ENCODE data around the gene NUAK1.

Gene NUAK1

DNA sequence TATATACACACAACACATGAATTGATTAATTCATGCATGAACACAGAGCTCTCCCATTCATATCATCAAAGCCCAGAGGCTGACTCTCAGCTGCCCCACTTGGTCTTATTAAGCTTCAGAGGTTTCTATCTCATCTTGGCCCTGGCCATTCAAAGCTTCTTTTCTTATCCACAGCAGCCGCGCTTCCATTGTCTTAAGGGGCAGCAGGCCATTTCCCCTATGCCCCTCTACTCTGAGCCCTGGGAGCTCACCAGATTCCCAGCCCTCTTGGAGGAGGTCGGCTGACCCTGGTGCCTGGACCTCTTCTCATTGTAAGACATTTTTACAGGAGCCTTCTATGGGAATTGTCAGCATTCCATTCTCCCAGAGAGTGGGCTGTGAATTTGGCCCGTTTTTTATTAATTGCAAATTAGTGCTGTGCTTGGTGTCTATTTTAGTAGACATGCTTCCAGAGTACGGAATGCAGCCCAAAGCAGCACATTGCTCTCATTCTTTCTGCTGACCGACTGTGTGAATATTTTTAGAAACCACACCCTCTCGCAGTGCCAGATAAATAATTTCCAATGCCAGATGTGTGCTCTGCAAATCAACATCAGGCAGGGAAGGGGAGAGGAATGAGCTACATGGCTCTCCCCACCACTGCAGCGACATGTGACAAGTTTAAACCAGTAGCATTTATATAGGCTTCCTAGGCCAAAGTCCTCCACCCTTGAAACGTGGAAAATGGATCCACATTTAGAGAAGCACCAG is 58.5 kb downstream of the NUAK1 start:
- DNase-seq = no peak

DNA sequence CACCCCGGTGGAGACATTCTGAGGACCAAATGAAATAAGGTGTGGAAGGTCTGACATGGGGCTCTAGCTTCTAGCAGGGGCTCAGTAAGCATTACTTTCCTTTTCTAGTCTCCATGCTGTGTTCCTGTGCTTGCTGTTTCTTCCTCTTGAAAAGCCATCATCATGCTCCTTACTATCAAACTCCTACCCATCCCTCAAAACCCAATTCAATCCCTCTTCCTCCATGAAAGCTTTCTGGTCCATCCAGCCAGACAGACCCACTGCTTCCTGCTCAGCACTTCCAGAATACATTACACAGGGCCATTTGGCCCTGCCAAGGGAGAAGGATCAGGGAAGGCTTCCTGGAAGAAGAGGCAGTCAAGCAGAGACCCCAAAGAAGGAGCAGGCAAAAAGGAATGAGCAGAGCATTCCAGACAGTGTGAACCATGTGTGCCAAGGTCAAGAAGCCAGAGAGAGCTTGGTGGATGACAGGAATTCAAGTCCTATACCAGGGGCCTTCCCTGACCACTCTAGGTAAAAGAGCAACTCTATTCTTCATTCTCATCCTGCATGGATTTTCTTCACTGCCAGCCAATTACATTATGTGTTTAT is 59.5 kb downstream of the NUAK1 start:
- DNase-seq = no peak

DNA sequence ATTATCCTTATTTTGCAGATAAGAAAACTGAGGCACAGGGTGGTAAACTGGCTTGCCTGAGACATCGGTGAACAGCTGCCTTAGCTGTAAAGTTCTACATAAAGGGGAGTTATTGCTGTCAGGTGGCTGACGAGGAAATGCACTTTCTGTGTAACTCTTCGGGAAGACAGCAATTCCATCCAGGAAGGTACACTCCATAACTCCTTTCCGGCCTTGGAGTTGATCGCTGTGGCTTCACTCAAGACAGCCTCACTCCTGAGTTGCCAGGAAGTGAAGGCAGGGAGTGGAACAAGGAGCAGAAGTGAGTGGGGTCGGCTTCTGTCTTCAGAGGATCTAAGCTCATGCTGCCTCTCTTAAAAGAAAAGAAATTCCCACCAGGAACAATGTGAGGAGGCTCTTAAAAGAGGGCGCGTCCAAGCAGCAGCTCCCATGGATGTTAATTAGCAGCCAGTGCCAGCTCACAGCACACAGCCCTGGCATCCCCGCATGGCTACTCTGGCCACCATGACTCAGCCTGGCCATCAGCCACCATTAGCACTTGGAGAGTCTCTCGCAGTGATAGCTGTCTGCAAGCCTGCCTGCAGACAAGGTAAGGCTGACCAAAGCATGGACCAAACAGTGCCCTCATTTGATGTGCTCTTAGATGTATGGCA is 60.3 kb downstream of the NUAK1 start:
- DNase-seq = no peak

DNA sequence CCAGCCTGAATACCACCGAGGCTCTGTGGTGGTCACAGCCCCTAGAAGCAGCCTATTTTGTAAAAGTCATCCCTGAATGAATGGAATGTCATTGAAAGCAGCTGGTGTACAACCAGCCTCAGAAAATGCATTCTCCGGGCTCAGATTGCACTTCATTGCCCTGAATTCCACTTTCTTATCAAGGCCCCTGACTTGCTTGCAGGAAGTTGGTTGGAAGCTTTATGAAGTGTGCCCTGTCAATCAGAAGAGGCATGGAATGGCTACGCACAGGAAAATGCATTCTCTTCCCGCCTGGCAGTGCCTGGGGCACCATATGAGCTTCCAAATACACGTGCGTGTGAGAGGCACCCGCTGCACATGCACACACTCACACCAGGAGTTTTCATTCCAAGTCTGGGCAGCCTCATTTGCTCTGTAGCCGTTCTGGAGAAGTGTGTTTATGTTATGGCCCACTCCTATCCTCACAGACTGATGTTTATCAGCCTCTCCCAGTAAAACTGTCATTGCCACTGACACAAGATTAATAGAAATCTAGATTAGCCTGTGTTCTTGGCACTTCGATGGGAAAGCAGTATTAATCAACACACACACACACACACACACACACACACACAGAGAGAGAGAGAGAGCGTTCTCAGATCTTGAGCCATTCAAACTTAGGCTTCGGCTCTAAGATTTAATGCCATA is 63.9 kb downstream of the NUAK1 start:
- no peak for DNase-seq

DNA sequence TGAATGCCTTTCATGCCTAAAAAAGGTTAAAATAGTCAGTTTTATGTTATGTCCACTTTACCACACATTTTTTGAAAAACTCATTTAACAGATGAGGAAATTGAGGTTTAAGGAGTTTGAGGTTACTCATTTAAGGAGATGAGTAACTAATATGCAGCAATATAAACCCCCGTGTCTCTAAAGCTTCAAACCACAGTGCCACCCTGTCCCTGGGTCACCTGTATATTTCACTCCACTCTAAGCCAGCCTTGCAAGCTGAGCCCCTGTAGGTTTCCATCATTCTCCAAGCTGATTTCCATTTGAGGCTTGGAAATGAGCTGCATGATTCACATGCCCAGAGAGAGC is 64.4 kb downstream of the NUAK1 start:
- no peak for DNase-seq

DNA sequence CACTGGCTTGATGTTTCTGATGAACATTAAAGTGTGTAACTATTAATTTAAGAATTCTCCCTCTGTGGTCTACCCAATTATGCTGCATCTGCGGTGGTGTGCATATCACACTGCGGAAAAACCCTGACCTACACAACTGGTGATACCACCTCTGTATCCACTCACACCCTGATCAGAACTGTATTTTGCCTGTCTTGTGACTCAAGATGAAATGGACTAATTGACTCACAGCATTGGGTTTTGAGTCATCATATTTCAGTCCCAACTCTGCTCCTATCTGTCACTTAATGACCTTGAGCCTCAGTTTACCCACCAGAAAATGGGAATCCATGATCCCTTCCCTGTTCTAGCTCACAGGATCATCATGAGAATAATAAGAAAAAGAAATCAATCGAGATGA is 65.6 kb downstream of the NUAK1 start:
- DNase-seq = no peak

DNA sequence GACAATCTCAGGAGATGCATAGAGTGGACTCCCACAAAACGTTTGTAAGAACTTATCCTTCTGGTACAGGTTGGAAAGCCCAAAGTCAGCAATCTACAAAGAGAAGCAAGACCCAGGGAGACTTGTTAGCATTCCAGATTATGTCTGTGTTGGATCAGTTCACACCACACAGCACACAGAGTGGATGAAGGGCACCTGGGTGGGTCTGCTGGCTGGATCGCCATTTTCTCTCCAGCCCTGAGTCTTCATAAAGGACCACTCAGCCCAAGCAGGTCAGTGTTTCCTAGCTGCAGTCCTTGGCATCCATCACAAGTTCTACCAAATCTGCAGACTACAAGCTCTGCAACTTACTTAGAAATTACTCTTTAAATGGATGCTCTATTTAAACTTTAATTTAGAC is 66.0 kb downstream of the NUAK1 start:
- no peak for DNase-seq

DNA sequence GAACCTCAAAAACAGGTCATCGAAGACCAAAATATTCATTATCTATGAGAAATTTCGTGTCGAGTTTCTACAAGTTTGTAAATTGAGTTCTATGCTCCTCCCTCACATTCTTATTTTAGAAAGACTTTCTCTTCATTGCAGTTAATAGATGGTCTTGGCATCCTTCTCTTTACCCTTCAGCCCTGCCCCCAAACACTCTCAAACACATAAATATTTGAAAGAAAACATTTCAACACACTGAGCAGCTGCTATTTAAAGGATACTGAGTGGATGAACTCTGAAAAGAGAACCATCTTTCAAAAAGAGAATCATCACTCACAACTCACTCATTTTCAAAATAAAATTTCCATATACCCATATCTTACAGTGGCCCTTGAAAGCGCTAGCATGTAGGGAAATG is 67.1 kb downstream of the NUAK1 start:
- no peak for DNase-seq

DNA sequence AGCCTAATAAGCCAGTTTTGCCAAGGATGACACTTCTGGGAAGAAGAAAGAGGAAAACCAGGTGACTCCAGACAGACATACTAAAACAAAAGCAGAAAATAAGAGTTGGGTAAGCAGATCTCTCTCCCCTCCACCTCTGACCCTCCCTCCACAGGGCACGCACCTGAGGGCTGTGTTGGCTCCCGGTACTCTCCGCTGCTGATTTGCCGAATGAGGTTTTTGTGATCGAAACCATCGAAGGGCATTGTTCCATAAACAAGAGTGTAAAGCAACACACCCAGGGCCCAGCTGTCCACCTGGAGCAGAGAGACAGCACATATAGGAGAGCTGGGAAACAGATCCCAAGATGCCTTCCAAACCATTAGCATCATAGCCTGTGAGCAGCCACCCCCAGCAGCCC is 68.1 kb downstream of the NUAK1 start:
- no peak for DNase-seq

DNA sequence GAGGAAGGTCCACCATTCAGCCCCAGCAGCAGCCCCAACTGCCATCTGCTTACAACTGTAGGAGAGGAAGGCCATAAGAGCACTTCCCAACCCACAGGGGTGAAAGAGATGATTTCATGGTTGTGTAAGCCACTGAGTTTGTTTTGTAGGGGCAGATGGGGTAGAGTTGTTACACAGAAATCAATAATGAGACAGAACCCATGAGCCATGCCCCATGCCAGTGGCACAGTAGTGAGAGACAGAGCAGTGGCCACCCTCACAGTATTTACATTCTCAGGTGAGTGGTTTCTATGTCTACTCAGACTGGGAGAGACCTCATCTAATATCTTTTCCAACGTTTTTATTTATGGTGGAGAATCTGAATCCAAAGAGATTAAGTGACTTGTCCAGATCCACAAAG is 68.6 kb downstream of the NUAK1 start:
- no peak for DNase-seq

DNA sequence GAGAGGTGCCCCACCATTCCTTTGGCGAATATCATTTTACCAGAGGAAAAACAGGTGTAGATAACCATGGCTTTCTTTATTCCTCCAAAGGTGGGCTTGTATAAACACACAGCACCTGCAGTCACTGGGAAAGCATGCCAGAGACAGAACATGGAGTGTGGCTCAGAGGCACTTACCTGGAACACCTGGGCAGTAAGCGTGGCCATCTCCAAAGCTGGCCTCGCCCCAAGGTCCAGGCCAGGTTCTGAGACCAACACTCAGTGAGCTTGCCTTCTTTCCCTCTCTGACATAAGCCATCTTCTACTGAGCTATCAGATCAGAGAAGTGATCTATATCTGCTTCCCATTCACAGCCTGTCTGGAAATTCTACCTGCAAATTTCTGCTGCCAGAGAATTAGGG is 70.5 kb downstream of the NUAK1 start:
- no peak for DNase-seq

DNA sequence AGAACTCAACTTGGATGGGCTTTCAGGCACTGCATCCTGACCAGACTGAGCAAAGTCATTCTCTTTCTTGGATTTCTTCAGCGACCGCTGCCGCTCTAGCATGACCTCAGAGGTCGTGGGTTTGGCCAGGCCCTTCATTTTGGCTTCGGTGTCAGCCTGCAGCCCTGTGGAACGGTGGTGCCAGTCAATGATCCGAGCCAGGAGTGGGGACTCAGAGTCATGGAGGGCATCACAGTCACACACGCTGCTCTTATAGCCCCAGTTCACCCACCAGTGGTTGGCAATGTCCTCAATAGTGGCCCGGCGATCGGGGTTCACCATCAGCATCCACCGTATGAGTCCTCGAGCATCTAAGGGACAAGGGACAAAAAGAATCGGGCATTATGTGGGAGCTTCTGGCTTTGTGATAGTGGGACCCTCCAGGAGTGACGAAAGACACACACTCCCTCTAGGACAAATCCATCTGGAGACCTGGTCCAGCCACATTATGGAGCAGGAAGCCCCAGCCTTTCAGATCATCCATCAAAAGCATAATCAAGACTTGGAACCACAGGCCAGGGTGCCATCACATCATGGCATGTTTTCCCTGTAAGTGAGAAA is 71.0 kb downstream of the NUAK1 start:
- DNase-seq = no peak

DNA sequence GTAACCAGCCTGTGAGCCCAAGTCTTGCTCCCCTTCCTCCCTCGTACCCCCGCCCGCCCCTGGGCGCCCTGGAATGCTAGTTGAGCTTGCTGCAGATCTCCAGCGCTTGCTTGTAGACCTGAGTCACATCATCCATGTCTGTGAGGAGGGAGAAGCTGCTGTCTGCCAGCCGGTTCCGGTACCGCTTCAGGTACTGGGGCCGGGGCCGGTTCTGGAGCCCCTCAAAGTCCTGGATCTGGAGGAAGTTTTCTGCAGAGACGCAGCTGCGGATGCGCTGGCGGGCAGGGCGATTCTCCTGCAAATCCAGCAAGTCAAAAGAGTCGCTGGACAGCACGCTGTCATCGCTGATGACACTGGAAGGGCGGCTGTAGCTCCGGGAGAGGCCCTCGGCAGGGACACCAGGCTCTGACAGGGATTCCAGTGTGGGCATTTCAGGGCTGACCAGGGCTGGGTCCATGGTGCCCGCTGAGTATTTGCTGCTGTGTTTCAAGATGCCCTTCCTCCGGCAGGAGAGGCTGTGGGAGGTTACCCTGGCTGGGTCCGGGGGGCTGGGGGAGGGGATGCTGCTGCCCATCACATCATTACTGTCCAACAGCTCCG is 71.9 kb downstream of the NUAK1 start:
- no peak for DNase-seq

DNA sequence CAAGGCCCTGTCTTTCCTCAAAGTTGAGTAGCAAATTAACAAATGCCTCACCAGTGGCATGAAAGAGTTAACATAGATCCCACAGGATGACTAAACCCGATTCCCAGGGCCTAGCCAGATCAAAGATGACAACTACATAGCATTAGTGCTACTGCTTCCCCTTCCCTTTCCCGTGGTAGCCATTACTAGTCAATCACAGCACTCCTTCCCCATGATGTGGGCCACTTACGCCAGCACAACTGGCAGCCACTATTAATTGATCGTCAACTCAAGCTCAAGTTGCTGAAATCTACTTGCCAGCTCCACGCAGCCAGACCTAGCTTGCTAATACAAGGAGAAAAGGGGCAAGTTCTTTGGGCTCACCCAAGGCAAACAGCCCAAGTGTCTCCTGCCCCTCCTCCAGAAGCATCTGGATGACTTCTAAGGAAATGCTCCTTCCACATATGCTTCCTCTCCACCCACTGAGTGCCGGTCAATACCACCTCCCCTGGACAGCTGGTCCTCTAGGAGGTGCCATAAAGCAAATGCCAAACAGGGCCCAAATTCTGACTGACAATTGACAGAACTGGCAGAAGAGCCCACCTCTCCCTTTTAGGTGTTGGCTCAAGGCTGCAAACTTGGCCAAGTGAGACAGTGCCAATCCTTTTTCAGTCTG is 72.6 kb downstream of the NUAK1 start:
- DNase-seq = no peak

DNA sequence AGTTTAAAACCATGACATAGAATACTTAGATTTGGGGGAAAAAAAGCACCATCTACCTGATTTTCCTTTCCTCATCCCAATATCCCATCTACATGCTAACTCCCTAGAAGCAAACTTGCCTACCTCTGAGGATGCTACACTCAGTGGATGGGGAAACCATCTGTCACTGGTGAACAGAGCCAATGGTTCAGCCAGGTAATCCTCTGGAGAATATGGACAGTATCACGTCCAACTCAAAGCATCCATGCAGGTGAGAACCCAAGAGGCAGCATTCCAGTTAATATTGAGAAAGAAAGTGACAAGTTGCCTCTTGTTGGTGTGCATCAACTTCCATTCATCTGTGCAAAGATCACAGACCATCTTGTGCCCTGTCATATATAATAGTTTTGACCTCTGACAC is 73.2 kb downstream of the NUAK1 start:
- DNase-seq = no peak

DNA sequence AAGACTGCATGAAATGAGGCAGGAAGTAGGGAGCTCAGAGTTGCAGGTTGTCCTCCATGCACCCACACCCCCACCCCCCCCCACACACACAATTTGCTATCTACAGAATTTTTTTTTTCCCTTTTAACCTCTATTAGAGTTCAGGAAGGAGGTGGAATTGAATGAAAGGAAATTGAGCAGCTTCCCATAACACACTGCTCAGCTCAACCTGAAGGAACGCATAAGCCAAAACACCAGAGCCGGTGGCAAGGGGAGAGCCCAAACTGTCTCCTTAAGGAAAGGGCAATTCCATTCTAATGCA is 74.1 kb downstream of the NUAK1 start:
- DNase-seq = no peak

DNA sequence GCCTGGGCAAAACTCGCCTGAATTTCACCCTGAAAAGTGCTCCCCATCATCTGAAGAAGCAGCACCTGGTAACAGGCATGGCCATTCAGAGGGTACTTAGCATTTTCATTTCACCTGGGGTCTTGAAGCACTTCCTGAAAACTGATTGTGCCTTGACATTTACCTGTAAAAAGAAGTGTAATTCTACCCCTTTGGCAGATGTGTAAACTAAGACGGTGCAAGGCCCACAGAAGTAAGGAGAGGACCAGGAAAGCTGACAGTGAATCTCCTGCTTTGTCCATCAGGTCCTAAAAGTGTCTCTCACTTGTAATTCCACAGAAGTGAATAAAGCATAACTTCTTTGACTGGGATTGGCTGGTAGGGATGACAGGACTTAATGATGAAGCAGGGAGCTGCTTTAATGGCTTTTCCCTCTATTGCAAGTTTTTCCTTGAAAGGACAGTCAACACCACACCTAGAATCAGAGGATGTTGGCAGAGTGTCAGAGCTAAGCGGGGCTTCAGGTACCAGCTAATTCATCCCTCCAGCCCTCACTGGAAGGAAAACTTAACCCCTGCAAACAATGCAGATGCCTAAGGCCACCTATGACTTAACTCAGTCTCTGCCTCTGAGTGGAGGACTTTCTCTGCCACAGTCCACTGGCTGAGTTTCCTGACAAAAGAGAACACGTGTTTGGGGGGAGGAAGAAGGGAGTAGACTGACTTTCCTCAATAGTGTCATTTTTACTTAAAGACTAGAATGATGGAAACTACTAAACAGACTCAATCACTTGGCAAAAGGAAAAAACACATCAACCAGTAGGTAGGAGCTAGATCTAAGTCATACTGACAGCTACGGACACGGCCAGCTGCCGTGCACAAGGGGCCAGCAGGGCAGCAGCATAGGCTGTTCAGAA is 74.7 kb downstream of the NUAK1 start:
- no peak for DNase-seq

DNA sequence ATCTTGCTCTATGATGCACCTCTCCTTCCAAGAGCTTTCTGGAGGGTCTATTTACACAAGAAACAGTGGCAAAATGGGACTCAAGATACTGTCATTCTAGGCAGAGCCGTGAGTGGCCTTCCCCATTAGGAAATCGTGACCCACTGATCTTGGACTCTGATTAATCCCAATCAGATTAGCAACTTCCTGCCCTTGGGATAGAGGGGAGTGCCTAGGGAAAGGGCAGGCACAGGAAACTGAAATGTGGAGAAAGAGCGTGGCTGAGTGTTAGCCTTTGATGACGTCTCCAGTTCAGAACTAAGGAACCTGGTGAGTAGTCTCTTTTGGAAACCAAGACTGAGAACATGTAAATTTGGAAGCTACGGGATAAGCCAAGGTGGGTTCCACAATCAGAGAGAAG is 76.1 kb downstream of the NUAK1 start:
- no peak for DNase-seq

DNA sequence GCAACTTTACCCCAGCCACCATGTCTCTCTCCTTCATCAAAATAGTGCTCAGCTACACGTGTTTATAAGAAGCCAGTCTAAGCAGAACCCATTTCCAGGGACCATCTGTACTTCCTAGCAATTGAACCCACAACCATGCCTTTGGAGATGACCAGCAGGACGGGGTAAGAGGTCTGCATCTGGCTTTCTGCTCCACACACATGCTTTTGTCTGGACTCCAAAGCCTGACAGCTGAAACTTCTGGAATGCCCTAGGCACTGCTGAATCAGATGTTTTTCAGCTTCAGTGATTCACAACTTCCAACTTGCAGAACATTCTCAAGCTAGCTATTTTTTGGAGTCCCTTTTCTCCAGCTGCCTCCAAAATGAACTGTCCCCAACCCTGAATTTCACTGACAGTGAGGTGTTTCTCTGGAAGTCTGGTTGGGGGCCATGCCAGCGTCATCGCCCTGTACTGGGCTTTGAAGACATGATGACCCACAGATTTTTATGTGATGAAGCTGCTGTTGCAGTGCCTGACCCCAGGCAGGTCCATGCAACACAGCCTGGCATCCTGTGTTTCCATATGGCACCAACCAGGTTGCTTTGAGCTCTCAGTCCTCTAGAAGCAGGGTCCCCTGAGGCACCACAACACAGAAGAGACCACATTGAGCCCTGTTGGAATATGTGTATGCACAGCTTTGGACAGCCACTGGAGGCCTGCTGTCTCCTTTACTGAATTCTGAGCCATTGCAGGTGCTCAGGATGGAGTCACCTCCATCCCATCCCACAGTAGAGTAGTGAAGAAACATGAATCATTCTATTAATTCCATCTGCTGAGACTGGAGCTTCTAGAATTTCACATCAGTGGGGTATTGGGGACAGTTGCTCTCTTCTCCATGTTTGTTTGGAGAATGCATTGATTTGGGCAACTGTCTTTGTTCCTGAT is 80.2 kb downstream of the NUAK1 start:
- no peak for DNase-seq

DNA sequence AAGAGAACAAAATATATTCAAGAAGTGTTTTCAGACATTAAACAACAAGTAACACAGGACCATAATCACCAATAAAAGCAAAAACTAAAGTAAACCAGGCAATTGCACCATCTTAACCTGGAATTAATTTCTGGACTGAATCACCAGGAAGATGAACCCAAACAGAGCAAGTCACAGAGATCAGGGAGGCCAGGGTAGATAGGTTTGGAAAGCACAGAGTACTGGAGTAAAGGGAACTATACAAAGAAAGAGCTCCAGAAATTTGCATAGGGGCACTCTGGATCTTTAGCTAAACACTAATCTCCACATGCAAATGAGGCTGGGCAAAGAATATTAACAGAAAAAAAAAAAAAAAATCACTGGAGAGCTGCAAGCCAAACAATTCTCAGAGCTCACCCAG is 84.7 kb downstream of the NUAK1 start:
- no peak for DNase-seq
